ENCODE data around the gene CRYGC. TPM values are rescaled to one million over a fixed set of nuclear protein-coding genes. Genes with fewer than 3 reads are reported as not detected.

CRYGC gene
- total and polyA plus RNA-seq, 10 donors: not detected

DNA sequence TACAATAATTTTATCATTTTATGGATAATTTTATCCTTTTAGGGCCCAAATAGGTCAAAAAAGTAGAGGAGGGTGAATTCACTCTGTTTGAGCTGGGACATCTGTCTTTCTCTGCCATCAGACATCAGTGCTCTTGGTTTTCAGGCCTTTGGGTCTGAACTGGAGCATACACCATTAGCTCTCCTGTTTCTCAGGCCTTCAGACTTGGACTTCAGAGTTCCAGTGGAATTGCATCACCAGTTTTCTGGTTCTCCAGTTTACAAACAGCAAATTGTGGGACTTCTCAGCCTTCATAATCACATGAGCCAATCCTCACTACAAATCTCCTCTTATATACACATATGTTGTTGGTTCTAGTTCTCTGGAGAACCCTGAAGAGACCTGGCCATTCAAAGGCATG is 39.2 kb downstream of the CRYGC start:
- H3K4me3 ChIP-seq: no peak overlapping the region
- no peaks in the 10 kb centered on the region for H3K27me3 ChIP-seq (replicated peaks in 1 of 7)
- no peak for DNase-seq
- TF ChIP-seq, protein P1, sequence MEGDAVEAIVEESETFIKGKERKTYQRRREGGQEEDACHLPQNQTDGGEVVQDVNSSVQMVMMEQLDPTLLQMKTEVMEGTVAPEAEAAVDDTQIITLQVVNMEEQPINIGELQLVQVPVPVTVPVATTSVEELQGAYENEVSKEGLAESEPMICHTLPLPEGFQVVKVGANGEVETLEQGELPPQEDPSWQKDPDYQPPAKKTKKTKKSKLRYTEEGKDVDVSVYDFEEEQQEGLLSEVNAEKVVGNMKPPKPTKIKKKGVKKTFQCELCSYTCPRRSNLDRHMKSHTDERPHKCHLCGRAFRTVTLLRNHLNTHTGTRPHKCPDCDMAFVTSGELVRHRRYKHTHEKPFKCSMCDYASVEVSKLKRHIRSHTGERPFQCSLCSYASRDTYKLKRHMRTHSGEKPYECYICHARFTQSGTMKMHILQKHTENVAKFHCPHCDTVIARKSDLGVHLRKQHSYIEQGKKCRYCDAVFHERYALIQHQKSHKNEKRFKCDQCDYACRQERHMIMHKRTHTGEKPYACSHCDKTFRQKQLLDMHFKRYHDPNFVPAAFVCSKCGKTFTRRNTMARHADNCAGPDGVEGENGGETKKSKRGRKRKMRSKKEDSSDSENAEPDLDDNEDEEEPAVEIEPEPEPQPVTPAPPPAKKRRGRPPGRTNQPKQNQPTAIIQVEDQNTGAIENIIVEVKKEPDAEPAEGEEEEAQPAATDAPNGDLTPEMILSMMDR (IDR thresholded peaks at IDR 0.05 in 8 of 11, conservative IDR thresholded peaks at IDR 0.05 in 3 of 11): no peak
- TF ChIP-seq POLR2A (IDR thresholded peaks at IDR 0.05) (no peak), POLR2AphosphoS5 (IDR thresholded peaks at IDR 0.05) (no peak)
- H3K36me3 ChIP-seq: no peaks in the 10 kb centered on the region
- no peak overlapping the region for H3K27ac ChIP-seq
- intact Hi-C loops (cut with DNase I; ENCODE audit: low total_unique reads): no loop called here
- H3K9me3 ChIP-seq: peaks cover 0 to 4% (median 0%) of the 10 kb centered on the region in 8 donors
- no peaks in the 10 kb centered on the region for H3K4me1 ChIP-seq

DNA sequence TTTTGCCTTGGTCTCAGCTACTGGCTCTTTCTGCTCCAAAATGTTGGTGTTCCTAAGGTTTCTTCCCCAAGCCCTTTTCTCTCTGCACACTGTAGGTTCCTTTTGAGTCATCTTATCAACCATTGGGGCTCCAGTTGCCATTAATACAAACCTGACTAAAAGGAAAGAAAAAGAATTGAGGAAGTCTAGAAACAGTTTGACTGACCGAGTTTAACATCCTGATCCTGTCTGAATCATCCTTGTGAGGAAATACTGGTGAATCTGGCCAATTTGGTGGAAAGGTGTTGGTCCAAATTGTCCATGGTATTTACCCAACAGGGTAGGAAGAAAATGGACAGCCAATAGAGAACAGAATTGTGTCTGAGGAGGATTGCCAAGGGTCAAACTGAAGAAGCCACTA is 43.6 kb downstream of the CRYGC start:
- intact Hi-C loops (cut with DNase I; ENCODE audit: low total_unique reads): no loop called here
- Histone ChIP-seq H3K36me3 (no peaks in the 10 kb centered on the region), H3K4me3 (no peak overlapping the region), H3K27ac (no peak overlapping the region), H3K27me3 (replicated peaks in 1 of 7) (no peaks in the 10 kb centered on the region), H3K4me1 (no peaks in the 10 kb centered on the region), H3K9me3 (peaks cover 0 to 4% (median 0%) of the 10 kb centered on the region in 8 donors)
- WGBS, 5 donors: 9 to 31% (median 22%) methylated on average over 1 of the region's 1 CpG
- TF ChIP-seq POLR2A (IDR thresholded peaks at IDR 0.05) (no peak), POLR2AphosphoS5 (IDR thresholded peaks at IDR 0.05) (no peak)
- TF ChIP-seq, protein P1 (IDR thresholded peaks at IDR 0.05 in 8 of 11, conservative IDR thresholded peaks at IDR 0.05 in 3 of 11): no peak
- DNase-seq: no peak

DNA sequence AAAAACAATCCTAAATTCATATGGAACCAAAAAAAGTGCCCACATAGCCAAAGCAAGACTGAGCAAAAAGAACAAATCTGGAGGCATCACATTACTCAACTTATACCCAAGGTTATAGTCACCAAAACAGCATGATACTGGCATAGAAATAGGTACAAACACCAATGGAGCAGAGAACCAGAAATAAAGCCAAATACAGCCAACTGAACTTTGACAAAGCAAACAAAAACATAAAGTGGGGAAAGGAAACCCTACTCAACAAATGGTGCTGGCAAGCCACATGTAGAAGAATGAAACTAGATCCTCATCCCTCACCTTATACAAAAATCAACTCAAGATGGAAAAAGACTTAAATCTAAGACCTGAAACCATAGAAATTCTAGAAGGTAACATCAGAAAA is 45.8 kb downstream of the CRYGC start:
- intact Hi-C loops (cut with DNase I; ENCODE audit: low total_unique reads): no loop called here

More for the DNA sequence above, 45.8 kb downstream of the CRYGC start:
- H3K4me3 ChIP-seq: no peak overlapping the region
- TF ChIP-seq POLR2AphosphoS5 (IDR thresholded peaks at IDR 0.05) (no peak), POLR2A (IDR thresholded peaks at IDR 0.05) (no peak)
- TF ChIP-seq, protein P1 (IDR thresholded peaks at IDR 0.05 in 8 of 11, conservative IDR thresholded peaks at IDR 0.05 in 3 of 11): no peak
- H3K9me3 ChIP-seq: peaks cover 0 to 3% (median 0%) of the 10 kb centered on the region in 8 donors
- no peaks in the 10 kb centered on the region for H3K4me1 ChIP-seq
- H3K27me3 ChIP-seq (replicated peaks in 1 of 7): no peaks in the 10 kb centered on the region
- no peaks in the 10 kb centered on the region for H3K36me3 ChIP-seq
- H3K27ac ChIP-seq: no peak overlapping the region
- no peak for DNase-seq

Other genes starting within 250 kb of the CRYGC start
- gene PLEKHM3, start 104.3 kb downstream of the CRYGC start, total RNA-seq: 10 to 100 TPM; 14.8 to 24.3 (median 18.9) TPM
- 1 to 10 TPM; 2.4 to 2.6 (median 2.4) TPM for gene PLEKHM3, start 104.3 kb downstream of the CRYGC start, polyA plus RNA-seq
- gene CRYGD, start 5.3 kb downstream of the CRYGC start, total RNA-seq: not detected
- gene CRYGD, start 5.3 kb downstream of the CRYGC start, polyA plus RNA-seq: not detected
- not detected for gene CRYGB, start 16.3 kb upstream of the CRYGC start, total RNA-seq
- not detected for gene CRYGB, start 16.3 kb upstream of the CRYGC start, polyA plus RNA-seq
- not detected for gene CRYGA, start 33.8 kb upstream of the CRYGC start, total RNA-seq
- not detected for gene CRYGA, start 33.8 kb upstream of the CRYGC start, polyA plus RNA-seq
- not detected for gene C2orf80, start 60.2 kb upstream of the CRYGC start, total RNA-seq
- gene C2orf80, start 60.2 kb upstream of the CRYGC start, polyA plus RNA-seq: not detected
- gene IDH1, start 125.2 kb upstream of the CRYGC start, total RNA-seq: 100 to 1,000 TPM in 1 of 7 donors, 10 to 100 TPM in 6; 49.9 to 101 (median 88.3) TPM
- 10 to 100 TPM; 26.8 to 49.3 (median 41.3) TPM for gene IDH1, start 125.2 kb upstream of the CRYGC start, polyA plus RNA-seq
- 10 to 100 TPM; 50.9 to 68.7 (median 54.2) TPM for gene PIKFYVE, start 136.4 kb upstream of the CRYGC start, total RNA-seq
- gene PIKFYVE, start 136.4 kb upstream of the CRYGC start, polyA plus RNA-seq: 1 to 10 TPM; 7.3 to 9.5 (median 9.2) TPM

Measured in spleen (tissue), 11 donors.